GM18951 (cell line): ENCODE results near the gene WDR20.
"Not testable (repeated sequence)": the region's sequence is repeated elsewhere in the genome, so short reads cannot be mapped to it uniquely, and the experiment has no call there.

ENCODE experiments used
- POLR2A ChIP-seq: IDR thresholded peaks from 4 replicates; pipeline ENCODE4 v1.6.1; 2011; ENCODE audit warnings: mild to moderate bottlenecking; ENCODE audit not compliant: insufficient read length, insufficient read depth; ENCODE audit errors: extremely low read depth
- in situ Hi-C: fragments of 300-500 bp; cut with MboI; formaldehyde crosslinking; loops from one replicate; pipeline ENCODE4 v1.12.0; 2022; ENCODE audit warnings: low sequenced_read_pairs, mixed read lengths, inconsistent platforms; ENCODE audit not compliant: unreplicated experiment

Gene WDR20

DNA sequence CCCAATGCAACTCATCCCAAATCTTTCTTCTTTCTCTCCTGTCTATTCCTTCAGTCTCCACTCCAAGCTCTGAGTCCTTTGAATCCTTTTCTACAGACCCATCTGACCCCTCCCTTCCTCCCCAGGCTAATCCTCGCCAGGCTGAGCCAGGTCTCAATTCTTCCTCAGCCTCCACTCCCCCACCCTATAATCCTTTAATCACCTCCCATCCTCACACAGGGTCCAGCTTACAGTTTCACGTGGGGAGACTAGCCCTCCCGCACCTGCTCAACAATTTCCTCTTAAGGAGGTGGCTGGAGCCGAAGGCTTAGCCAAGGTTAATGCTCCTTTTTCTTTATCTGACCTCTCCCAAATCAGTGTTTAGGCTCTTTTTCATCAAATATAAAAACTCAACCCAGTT lies 101.5 kb downstream of the WDR20 start:
- in situ Hi-C loops: no loop called here
- no peak for TF ChIP-seq POLR2A

DNA sequence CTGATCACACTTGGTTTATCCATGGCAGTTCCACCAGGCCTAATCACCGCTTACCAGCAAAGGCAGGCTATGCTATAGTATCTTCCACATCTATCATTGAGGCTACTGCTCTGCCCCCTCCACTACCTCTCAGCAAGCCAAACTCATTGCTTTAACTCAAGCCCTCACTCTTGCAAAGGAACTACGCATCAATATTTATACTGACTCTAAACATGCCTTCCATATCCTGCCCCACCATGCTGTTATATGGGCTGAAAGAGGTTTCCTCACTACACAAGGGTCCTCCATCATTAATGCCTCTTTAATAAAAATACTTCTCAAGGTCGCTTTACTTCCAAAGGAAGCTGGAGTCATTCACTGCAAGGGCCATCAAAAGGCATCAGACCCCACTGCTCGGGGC lies 104.1 kb downstream of the WDR20 start:
- in situ Hi-C loops: not testable (repeated sequence)

- TF ChIP-seq POLR2A: no peak
- in situ Hi-C loops: no loop called here
These were observed 106.4 kb downstream of the WDR20 start for GRCh38 chr14:102246071-102246470.

GRCh38 chr14:102248121-102248520 lies 108.4 kb downstream of the WDR20 start:
- TF ChIP-seq POLR2A: no peak
- in situ Hi-C loops: no loop called here

DNA sequence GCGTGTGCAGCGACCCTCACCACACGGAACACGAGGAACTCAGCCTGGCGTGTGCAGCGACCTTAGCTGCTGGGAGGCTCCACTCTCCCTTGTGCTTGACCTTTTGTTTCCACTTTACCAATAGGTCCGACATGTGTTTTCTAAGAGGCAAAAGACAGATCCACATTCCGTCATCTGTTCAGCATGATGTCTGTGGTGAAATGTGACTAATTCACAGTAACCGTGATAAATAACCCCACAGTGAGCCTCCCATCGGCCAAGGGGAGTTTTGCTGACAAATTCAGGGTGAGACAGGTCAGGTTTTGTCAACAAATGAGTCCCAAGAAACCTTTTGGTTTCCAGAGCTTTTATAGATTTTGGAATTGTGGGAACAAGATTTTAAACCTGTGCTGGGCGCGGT lies 109.3 kb downstream of the WDR20 start:
- no peak for TF ChIP-seq POLR2A
- in situ Hi-C loops: no loop called here

DNA sequence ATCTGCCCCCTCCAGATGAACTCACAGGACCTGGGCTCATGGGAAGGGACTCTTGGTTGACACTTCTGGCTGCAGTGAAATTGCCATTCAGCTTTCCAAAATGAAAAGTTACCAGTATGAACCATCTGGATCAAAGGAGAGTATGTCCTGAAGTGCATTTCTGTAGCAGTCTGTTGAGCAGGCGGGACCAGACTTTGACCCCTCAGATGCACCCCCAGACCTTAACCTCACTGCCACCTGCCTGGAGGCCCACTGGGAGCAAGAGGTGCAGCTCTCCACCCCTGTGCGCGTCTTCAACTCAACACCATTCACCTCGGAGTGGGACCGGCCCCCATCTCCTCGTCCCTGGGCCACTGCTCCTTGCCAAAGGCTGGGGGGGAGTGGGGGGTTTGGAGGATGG lies 110.3 kb downstream of the WDR20 start:
- no peak for TF ChIP-seq POLR2A
- in situ Hi-C loops: no loop called here

DNA sequence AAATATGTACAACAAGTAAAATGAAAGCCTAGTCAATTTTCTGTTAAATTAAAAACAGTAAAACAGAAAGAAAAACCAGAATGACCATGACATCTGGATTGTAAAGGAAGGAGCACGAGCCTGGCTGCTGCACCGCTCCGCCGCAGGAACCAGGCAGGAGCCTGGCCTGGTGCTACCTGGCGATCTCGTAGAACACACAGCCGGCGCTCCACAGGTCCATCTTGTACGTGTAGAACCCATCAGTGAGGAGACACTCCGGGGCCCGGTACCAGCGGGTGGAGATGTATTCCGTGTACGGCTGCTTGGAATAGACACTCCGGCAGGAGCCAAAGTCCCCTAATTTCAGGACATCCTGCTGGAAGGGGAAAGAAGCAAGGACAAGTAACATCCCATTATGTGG lies 110.9 kb downstream of the WDR20 start:
- in situ Hi-C loops: no loop called here
- TF ChIP-seq POLR2A: no peak

GRCh38 chr14:102251161-102251560 lies 111.5 kb downstream of the WDR20 start:
- no peak for TF ChIP-seq POLR2A
- in situ Hi-C loops: no loop called here

DNA sequence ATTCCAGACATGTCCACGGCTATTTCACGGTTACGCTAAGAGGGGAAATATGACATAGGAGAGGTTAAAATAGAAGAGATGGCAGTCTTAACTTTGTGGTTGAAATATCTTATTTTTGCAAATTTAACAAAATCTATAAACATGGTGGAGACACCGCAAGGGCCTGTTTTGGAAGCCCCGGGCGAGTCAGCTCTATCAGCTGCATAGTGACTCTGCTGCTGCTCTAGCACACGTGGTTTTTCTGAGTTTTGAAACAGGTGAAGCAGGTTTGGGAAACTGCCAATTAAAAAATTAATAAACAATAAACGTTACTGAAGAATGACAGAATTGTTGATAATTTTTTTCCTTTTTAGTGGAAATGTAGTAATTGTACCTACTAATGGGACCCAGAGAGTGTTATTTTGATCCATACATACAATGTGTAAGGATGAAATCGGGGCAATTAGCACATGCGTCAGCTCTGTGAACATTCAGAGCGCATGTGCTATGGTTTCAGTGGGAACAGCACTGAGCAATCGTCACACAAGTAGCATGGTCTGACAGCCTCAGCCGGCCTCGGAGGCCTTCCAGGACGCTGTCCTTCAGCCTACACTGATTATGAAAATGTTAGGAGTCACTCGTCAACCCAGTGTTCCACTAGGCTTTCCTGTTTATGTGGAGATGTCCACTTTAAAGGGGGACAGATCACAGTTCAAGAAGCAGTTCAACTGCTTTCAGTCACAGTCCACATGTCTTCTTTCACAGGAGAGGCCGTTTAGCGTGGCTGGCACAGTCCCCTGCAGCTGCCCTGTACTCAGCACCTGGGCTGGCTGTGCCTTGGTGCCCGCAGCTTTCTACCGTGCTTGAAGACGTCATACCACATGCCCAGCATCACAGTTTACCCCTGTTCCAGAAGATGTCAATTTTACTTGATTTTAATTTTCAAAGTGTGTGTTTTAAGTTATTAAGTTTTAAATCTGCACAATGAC lies 113.4 kb downstream of the WDR20 start:
- in situ Hi-C loops: no loop called here
- TF ChIP-seq POLR2A: no peak

DNA sequence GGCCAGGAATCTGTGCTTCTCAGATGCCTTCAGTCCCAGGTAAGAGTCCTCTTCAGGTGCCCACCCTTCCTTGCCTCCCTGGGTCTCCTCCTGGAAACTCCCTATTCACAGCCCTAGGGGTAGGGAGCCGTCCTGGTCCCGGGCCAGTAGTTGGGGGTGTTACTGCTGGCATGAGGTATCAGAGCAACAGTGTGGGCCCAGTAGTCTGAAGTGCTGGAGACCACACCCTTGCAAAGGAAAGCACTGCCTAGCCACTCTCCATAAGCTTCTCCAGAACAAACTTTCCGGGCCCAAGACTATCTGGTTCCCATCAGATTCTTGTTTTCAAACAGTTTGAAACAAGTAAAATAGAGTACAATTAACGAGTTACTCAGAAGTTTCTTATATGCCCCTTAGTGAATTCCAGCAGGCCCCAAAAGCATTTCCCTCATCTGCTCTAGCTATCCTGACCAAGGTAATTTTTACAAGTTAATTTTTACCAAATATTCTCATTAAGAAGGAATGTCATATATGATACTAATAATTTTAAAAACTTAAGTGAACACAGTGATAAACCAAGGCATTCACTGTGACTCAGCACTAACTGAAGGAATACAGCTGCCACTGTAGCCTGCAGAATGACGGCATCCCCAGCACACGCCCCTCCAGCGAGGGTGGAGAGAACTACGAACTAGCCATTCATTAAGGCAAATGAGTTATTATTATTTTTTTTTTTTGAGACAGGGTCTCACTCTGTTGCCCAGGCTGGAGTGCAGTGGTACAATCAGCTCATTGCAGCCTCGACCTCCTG lies 115.9 kb downstream of the WDR20 start:
- no peak for TF ChIP-seq POLR2A
- in situ Hi-C loops: no loop called here

GRCh38 chr14:102256716-102257115 lies 117.0 kb downstream of the WDR20 start:
- in situ Hi-C loops: no loop called here

DNA sequence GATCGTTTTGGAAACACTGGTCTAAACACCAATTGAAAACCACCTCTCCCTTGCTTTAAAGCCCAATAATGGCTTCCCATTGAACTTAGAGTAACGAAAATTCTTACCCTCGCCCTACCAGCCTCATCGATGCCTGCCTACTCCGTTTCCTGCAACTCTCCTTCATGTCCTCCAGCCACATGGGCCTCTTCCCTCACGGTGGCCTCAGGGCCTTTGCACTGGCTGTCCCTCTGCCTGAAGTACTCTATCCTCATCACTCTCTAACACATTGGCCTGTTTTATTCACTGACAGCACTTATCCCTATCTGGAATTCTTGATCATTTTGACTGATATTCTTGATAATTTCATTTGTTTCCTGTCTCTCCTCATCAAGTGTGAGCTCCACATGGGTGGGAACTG lies 118.4 kb downstream of the WDR20 start:
- no peak for TF ChIP-seq POLR2A

More at GRCh38 chr14:102256716-102257115, 117.0 kb downstream of the WDR20 start:
- no peak for TF ChIP-seq POLR2A

More for the DNA sequence above, 118.4 kb downstream of the WDR20 start:
- in situ Hi-C loops: no loop called here
